ENCODE data around the gene BGN. TPM values are rescaled to one million over a fixed set of nuclear protein-coding genes. Genes with fewer than 3 reads are reported as not detected.

The BGN gene
- total RNA-seq, 1 donor from 2014 or later, result 50.0 TPM

DNA sequence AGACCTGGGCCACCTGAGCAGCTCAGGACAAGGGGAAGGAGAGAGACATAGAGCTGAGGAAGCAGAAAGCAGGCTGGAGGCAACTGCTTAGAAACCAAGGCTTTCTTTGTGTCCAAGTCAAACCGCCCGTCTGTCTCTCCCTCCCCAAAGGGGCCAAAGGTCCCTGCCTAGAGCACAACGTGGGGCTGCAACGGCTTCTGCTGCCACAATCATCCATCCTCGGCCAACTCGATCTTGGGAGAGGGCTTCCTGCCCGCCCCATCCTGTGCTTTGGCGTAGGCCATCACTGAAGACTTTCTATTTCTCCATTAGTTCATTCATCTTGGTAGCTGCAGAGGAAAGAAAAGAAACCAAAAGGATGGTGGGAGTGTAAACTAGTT, 47.2 kb upstream of the BGN start:
- H3K4me3 Mint-ChIP-seq (ENCODE audit: unreplicated experiment), result no peak overlapping the region
- no peaks in the 10 kb centered on the region for H3K9me3 Mint-ChIP-seq (ENCODE audit: unreplicated experiment)
- no peak for TF ChIP-seq CTCF (IDR thresholded peaks at IDR 0.05; ENCODE audit: insufficient read depth, low read depth, low read length)
- TF ChIP-seq EZH2 (IDR thresholded peaks at IDR 0.05; ENCODE audit: insufficient read depth, low read length), result no peak
- Histone ChIP-seq H2AFZ (ENCODE audit: low read depth, low read length) (no peak overlapping the region), H3K36me3 (ENCODE audit: insufficient read depth, low read length) (no peaks in the 10 kb centered on the region), H3K27me3 (ENCODE audit: insufficient read depth, low read length) (no peaks in the 10 kb centered on the region), H3K9ac (ENCODE audit: low read length) (no peak overlapping the region), H3K4me2 (ENCODE audit: low read length) (no peak overlapping the region), H3K27ac (ENCODE audit: low read depth, low read length) (no peak overlapping the region), H3K4me1 (ENCODE audit: insufficient read depth, low read length) (no peaks in the 10 kb centered on the region), H3K9me3 (ENCODE audit: insufficient read depth, low read depth, low read length) (no peaks in the 10 kb centered on the region), H3K79me2 (ENCODE audit: insufficient read depth, low read length) (no peaks in the 10 kb centered on the region), H3K4me3 (ENCODE audit: insufficient read depth, low read depth, low read length) (no peak overlapping the region), H4K20me1 (ENCODE audit: insufficient read depth, low read length) (no peaks in the 10 kb centered on the region)
- peaks cover 3% of the 10 kb centered on the region for H3K27me3 Mint-ChIP-seq (ENCODE audit: low read depth, unreplicated experiment)
- no peaks in the 10 kb centered on the region for H3K4me1 Mint-ChIP-seq (ENCODE audit: low read depth, unreplicated experiment)
- no peak overlapping the region for H3K27ac Mint-ChIP-seq (ENCODE audit: unreplicated experiment)
- H3K36me3 Mint-ChIP-seq (ENCODE audit: low read depth, unreplicated experiment), result peaks cover 2% of the 10 kb centered on the region
- no peak for FAIRE-seq
- no peak for DNase-seq (ENCODE audit: low read depth)

- no peaks in the 10 kb centered on the region for H3K27me3 Mint-ChIP-seq (ENCODE audit: low read depth, unreplicated experiment)
- H3K4me3 Mint-ChIP-seq (ENCODE audit: unreplicated experiment), result no peak overlapping the region
- H3K9ac ChIP-seq (ENCODE audit: low read length), result no peak overlapping the region
- no peak overlapping the region for H3K4me2 ChIP-seq (ENCODE audit: low read length)
- H2AFZ ChIP-seq (ENCODE audit: low read depth, low read length), result no peak overlapping the region
- DNase-seq (ENCODE audit: low read depth), result no peak
- no peaks in the 10 kb centered on the region for H3K9me3 Mint-ChIP-seq (ENCODE audit: unreplicated experiment)
- no peaks in the 10 kb centered on the region for H3K27me3 ChIP-seq (ENCODE audit: insufficient read depth, low read length)
- no peaks in the 10 kb centered on the region for H3K79me2 ChIP-seq (ENCODE audit: insufficient read depth, low read length)
- no peak for TF ChIP-seq EZH2 (IDR thresholded peaks at IDR 0.05; ENCODE audit: insufficient read depth, low read length)
- no peak for TF ChIP-seq CTCF (IDR thresholded peaks at IDR 0.05; ENCODE audit: insufficient read depth, low read depth, low read length)
- H3K36me3 ChIP-seq (ENCODE audit: insufficient read depth, low read length), result no peaks in the 10 kb centered on the region
- no peaks in the 10 kb centered on the region for H3K4me1 ChIP-seq (ENCODE audit: insufficient read depth, low read length)
- no peak overlapping the region for H3K4me3 ChIP-seq (ENCODE audit: insufficient read depth, low read depth, low read length)
- H4K20me1 ChIP-seq (ENCODE audit: insufficient read depth, low read length), result no peaks in the 10 kb centered on the region
- H3K4me1 Mint-ChIP-seq (ENCODE audit: low read depth, unreplicated experiment), result no peaks in the 10 kb centered on the region
- H3K27ac Mint-ChIP-seq (ENCODE audit: unreplicated experiment), result no peak overlapping the region
- peaks cover 2% of the 10 kb centered on the region for H3K36me3 Mint-ChIP-seq (ENCODE audit: low read depth, unreplicated experiment)
- no peaks in the 10 kb centered on the region for H3K9me3 ChIP-seq (ENCODE audit: insufficient read depth, low read depth, low read length)
- H3K27ac ChIP-seq (ENCODE audit: low read depth, low read length), result no peak overlapping the region
- no peak for FAIRE-seq
These were observed 46.0 kb upstream of the BGN start for GRCh38 chrX:153448556-153449367.

Measured in astrocyte (in vitro differentiated cells and primary cell).